ENCODE results near the gene BACH2. TPM values are rescaled to one million over a fixed set of nuclear protein-coding genes. Genes with fewer than 3 reads are reported as not detected.
"Not testable (repeated sequence)": the region's sequence is repeated elsewhere in the genome, so short reads cannot be mapped to it uniquely, and the experiment has no call there.

Gene BACH2
- polyA plus RNA-seq, 4 donors, result 9.7 to 12.2 (median 10.3) TPM

DNA sequence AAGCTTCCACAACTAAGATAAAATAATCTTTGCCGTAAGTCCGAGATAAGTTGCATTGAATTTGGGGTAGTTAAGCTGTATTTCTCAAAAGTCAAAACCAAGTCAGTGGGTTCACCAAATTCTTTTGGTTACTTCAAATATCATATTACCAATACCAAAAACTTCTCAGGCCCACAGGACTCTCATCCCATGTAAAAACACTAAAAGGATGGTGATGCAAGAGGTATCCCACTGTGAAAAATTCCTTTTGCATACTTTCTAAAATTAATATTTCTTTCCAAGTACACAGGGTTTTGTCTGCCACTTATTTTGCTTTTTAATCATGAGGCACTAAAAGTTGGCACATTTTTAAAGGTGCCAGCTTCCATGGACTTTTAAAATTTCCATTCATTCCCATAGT lies 251.1 kb downstream of the BACH2 start:
- DNase-seq (ENCODE audit: low read depth in 4 of 4, low spot score in 3 of 4), result no peak

DNA sequence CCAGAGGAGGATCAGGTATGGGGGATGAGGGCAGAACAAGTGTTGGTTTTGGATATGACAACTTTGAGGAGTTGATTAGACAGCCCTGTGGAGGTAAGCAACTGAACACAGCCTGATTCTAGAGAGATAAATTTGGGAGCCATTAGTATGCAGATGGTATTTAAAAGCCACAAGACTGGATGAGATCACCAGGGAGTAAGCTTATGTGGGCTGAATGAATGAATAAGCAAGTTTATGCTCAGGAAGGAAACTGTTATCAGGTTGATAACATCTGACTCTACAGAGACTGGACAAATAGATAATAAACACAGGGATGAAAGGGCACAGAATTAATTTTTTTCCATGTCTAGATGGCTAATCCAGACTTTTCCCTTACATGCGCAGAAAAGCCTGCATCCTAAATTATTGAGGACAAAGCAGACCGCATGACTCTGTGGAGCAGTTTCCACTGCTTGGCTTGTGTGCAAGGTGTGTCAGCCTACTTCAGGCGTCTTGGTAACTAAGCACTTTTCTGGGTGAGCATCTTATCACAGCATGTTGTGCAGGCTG lies 251.7 kb downstream of the BACH2 start:
- no peak for DNase-seq (ENCODE audit: low read depth in 4 of 4, low spot score in 3 of 4)

DNA sequence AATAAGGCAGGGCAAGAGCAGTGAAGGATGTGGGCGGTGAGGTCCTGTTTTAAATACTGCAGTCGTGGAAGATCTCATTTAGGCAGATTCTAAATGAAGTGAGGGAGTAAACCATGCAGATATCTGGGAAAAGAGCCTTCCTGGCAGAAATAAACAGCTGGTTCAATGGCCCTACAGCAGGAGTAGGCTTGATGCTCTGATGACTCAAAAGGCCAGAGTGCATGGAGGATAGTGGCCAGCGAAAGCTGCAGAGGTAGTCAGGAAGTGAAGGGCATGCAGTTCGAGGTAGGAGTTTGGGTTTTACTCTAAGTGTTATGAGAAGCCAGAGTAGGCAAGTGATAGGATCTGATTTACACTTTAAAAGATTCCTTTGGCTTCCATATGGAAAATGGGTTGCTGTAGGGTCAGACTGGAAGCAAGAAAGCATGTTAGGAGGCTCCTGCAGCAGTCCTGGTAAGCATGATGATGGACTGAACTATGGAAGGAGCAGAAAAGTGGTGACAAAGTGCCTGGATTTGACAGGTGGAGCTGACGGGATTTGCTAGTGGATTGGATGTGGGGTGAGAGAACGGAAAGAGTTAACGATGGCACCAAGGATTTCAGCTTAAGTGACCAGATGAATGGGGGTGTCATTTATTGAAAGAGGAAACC lies 252.3 kb downstream of the BACH2 start:
- no peak for DNase-seq (ENCODE audit: low read depth in 4 of 4, low spot score in 3 of 4)

DNA sequence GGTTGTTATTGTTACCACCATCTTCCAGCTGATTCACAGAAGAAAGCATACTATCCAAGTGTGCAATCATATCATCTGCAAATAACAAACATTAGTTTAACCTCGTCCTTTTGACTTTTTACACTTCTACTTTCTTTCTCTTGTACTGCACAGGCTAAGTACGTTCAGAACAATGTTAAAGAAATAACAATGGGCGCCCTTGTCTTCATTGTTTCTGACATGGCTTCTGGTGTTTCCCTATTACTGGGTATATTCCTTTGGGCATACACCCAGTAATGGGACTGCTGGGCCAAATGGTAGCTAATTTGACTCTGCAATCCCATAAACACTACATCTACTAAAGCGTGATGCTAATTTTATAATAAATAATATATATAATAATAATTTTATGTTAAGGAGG lies 255.7 kb downstream of the BACH2 start:
- DNase-seq (ENCODE audit: low read depth in 4 of 4, low spot score in 3 of 4), result no peak

DNA sequence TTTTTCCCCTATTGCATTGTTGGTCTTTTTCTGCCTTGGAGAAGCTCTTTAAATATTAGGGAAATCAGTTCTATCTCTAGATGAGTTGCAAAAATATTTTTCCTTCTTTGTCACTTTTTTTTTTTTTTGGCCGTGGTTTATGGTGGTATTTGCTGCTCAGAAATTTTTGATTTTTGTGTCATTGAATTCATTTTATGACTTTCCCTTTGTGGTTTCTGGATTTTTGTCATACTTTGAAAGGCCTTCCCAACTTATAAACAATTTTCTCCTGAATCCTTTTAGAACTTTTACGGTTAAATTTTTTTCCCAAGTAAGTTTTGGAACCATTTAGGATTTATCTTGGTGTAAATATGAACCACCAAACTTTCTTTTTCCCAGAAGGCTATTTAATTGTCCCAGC lies 256.7 kb downstream of the BACH2 start:
- DNase-seq (ENCODE audit: low read depth in 4 of 4, low spot score in 3 of 4), result no peak

DNA sequence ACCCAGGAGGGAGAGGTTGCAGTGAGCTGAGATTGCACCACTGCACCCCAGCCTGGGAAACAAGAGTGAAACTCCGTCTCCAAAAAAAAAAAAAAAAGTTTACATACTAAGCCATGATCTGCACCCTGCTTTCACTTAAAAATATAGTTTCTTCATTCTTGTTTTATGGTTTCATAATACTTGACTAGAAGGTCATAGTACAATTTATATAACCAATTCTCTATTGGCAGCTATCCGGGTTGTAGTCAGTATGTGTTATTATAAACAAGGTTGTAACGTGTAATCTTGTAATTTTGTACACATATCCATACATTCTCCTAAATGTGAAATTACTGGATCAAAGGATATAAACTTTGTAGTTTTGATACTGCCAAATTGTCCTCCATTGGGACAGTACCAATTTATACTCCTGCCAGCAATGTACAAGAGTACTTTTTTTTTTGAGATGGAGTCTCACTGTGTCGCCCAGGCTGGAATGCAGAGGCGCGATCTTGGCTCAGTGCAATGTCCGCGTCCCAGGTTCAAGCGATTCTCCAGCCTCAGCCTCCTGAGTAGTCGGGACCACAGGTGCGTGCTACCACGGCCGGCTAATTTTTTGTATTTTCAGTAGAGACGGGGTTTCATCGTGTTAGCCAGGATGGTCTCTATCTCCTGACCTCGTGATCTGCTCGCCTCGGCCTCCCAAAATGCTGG lies 257.5 kb downstream of the BACH2 start:
- no peak for DNase-seq (ENCODE audit: low read depth in 4 of 4, low spot score in 3 of 4)

DNA sequence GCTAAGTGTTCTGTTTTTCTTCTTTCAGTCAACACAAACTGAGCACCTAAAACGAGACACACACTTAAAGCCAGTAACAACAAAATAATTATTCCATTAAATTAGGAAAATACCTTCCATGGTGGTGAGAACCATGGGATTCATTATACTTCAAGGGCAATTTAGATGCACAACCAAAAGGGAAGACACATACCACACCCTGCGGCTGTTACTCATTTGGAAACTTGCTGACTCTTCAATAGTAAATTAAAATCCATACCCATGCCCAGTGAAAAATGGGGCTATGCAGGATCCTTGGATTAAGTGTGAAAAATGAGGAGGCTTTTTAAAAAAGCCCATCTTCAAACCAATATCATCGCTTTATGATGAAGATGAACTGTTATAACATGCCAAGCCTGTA lies 259.7 kb downstream of the BACH2 start:
- no peak for DNase-seq (ENCODE audit: low read depth in 4 of 4, low spot score in 3 of 4)

DNA sequence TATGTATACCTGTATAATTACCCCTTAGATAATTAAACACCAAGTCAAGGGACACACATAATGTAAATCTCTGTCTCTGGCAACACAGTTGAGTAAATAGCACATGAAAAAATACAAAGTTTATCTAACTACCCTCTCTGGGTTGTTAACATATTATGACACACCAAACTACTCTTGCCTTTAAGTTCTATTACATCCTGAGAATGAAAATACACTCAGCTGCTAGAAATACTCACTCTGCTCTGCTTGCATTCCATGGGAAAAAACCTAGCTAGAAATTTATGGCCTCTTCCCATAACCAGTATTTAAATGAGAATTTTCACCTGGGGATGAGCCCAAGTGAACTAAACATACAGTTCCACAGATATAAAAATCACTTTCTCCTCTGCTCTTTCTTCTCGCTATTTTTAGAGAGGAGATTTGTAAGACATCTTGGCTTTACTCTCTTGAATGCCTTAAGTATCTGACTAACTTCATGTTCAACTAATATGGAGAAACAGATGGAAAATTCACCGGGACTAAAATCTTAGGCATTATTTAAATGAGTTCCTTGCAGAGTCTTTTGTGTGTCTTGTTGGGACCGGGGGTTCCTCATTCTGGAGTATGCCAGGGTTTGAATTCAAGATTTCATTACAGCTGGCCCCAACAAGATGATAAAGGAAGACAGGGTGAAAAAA lies 261.5 kb downstream of the BACH2 start:
- no peak for DNase-seq (ENCODE audit: low read depth in 4 of 4, low spot score in 3 of 4)

DNA sequence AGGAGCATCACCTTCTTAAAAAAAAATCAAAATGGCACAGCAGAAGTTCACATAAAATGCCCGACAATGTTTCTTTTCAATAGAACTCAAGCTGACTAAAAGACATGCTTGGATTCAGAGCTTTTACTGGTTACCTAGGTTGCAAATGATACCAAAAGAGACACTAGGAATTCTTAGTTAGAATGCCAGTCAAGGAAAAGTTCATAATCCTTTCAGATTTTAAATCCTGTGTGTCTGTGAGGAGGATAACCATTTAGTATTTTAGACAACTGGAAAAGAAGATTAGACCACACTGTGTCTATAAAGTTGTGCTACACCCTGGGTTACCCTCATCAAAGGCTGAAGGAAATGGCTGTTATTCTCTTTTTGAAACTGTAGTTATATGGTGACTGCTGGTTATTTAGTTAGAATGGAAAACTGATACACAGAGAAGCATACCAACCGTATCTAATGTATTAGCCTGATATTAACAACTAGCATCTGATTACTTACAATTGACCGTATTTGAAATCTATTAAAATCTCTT lies 262.8 kb downstream of the BACH2 start:
- no peak for DNase-seq (ENCODE audit: low read depth in 4 of 4, low spot score in 3 of 4)

DNA sequence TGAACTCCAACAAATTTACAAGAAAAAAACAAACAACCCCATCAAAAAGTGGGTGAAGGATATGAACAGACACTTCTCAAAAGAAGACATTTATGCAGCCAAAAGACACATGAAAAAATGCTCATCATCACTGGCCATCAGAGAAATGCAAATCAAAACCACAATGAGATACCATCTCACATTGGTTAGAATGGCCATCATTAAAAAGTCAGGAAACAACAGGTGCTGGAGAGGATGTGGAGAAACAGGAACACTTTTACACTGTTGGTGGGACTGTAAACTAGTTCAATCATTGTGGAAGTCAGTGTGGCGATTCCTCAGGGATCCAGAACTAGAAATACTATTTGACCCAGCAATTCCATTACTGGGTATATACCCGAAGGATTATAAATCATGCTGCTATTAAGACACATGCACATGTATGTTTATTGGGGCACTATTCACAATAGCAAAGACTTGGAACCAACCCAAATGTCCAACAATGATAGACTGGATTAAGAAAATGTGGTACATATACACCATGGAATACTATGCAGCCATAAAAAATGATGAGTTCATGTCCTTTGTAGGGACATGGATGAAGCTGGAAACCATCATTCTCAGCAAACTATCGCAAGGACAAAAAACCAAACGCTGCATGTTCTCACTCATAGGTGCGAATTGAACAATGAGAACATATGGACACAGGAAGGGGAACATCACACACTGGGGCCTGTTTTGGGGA lies 264.0 kb downstream of the BACH2 start:
- not testable (repeated sequence) for DNase-seq (ENCODE audit: low read depth in 4 of 4, low spot score in 3 of 4)

DNA sequence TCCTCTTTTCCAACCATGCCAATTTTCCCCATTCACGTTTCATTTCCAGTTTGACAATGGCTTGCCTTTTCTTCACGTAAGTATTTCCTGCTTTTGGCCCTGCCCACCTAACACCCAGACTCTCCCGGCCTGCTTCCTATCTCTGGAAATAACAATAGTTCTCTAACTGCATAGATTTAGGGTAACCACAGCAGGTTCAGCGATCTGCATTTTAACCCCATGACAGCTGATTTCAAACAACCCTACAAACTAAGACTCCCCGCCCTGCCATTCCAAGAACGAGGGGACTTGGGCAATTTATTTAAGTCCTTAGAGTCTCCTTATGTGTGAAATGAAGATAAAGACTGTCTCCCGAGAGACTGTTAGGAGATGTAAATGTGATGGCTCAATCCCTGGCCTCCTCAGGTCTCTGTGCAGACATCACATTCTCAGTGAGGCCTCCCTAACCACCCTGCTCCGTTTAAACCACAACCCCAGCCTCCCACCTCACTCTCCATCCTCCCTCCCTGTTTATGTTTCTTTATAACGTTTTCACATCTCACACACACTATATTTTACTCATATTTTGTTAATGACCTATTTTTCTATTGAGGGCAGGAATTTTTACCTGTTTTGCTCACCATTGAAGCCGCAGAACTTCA lies 267.5 kb downstream of the BACH2 start:
- no peak for DNase-seq (ENCODE audit: low read depth in 4 of 4, low spot score in 3 of 4)

DNA sequence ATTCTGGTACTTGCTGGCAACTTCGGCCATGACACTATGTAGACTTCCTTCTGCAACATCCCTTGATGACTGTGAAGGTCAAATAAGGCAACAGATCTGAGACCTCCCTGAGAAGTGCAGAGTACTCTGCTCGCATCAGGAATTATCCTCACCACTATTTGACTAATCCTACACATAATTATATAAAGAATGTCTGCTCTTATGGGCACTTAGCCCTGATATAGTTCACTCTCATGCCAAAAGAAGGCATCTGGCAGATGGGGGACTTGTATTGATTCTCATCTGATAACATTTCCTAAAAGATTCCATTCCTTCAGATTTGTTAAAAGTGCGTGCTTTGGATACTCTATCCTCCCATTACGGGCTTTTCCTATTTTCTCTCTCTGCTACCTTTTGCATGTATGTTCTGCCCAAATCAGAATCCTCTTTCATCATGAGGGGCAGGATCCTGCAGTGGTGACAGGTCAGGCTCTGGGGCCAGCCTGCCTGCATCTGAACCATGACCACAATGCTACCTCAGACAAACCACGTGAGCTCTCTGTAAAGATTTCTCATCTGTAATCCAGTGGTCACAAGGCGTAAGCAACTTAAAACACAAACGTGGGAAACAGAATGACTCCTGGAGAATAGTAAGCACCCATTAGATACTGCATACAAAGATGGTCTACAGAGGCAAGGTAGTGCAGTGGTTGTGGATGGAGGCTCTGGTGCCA lies 268.4 kb downstream of the BACH2 start:
- DNase-seq (ENCODE audit: low read depth in 4 of 4, low spot score in 3 of 4), result no peak

DNA sequence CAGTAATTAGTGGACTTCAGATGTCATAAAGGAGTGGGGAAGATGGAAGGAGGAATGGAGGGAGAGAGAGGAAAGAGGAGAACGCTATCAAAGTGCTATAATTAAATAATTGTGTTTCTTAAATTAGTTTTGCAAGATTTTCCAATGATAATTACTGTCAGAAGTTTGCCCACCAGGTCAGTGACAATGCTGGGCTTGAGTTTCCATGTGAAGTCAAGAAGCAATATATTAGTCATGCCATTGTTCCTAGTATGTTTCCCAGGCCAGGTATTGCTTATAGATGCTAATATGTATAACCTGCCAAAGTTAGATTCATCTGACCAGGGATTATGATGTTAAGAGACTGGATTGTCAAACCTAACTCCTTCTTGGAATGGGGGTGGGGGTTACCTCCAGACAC lies 270.4 kb downstream of the BACH2 start:
- no peak for DNase-seq (ENCODE audit: low read depth in 4 of 4, low spot score in 3 of 4)

DNA sequence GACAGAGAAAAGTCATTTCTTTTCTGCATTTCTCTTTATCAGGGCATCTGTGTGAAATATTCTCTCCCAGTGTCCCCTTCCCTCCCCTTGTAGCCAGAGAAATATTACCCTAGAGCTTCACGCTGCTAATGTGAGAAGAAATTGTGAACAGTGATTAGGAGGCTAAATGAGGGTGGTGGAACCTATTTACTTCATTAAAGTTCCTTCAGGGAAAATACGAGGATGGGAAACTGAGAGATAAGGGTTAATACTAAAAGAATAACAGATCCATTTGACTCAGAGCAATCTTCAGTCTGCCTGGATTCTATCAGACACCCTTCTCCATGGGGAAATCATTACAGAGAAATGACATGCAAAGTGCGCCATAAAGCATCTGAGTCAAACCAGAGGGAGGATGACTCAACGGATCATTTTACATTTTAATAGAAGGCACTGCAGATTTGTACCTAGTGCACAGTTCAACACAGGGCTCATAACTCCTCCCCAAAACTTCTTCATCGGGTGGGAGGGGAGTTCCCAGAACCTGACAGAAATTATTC lies 271.1 kb downstream of the BACH2 start:
- DNase-seq (ENCODE audit: low read depth in 4 of 4, low spot score in 3 of 4), result no peak

DNA sequence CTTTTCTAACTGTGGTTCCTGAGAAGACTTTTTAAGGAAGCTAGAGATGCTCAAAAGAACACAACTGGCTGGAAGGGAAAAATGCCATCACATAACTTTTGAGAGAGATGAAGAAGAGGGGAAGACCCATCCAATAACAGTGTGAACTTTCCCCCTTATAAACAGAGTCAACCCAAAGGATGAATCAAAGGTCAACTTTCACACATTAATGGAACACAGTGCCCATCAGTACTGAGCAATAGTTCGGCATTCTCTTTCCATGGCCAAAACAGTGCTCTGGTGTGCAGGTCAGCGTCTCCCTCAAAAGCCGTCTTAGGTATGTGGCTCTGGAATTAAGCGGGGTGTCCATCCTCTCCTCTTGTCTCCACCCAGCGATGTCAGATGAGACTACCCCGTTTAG lies 272.0 kb downstream of the BACH2 start:
- no peak for DNase-seq (ENCODE audit: low read depth in 4 of 4, low spot score in 3 of 4)

DNA sequence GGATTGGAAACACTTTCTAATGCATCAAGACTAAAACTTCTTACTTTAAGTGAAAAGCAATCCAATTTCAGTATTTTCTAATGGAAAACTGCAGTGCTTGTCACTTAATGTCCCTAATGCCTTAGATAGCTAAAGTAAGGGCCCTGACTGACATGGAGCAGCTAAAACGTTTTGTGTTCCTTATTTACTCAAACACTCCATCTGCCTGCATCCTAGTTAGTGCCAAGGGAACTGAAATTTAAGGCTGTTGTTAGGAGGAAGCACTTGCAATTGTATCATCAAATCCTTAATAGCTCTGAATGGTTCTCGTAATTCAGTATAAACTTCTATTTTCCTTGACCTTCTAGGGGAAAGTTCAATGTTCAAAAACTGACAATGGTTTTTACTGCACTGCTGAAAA lies 274.9 kb downstream of the BACH2 start:
- DNase-seq (ENCODE audit: low read depth in 4 of 4, low spot score in 3 of 4), result no peak

DNA sequence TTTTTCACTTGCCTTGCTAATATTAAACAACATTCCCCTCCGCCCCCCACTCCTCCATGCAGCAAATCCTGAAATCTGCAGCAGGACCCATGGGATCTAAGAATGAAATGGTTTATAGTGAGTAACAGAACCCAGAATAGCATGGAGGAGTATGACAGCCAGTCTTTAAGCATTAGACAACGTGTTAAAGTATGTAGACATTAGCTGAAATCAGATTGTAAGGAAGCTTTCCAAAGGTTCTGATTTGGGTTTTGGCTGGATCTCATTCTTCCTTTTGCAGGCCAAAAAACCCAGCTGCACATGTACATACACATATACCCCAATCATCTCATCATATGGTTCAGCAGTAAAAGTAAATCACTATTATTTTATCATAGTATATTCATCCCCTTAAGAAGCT lies 275.9 kb downstream of the BACH2 start:
- no peak for DNase-seq (ENCODE audit: low read depth in 4 of 4, low spot score in 3 of 4)

DNA sequence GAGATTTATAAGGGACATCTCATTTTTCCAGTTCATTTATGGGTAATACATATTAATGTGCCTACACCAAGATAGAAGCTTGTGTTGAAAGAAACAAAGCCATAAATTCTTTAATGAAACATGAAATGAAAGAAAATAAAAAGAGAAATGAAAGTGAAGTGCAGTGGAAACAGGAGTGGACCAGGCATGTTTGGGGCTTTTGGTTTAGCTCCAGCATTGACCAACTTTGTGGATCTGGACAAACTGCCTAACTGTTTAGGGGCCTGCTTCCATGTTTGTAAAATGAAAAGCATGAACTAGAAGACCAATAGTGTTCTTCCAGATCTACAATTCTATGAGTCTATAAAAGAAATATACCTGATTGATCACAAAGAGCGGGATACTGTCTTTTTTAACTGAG lies 277.4 kb downstream of the BACH2 start:
- no peak for DNase-seq (ENCODE audit: low read depth in 4 of 4, low spot score in 3 of 4)

DNA sequence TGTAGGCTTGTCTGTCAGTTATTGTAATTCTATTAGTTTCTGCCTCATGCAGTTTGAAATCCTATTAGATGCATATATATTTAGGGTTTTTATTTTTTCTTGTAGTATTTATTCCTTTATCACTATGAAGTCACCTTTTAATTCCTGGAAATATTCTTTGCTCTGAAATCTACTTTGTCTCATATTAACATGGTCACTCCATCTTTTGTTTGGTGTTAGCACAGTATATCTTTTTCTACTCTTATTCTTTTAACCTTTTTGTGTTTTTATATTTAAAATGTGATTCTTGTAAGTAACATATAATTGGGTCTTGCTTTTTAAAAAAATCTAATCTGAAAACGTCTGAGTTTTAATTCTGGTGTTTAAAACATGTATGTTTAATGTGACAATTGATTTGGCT lies 280.8 kb downstream of the BACH2 start:
- no peak for DNase-seq (ENCODE audit: low read depth in 4 of 4, low spot score in 3 of 4)

Data from right renal pelvis (tissue), 4 donors.